Activated CD4-positive, alpha-beta T cell treated with anti-CD3 and anti-CD28 coated beads, Interleukin-10, Interleukin-2, amounts not matched to agents 100 ng/mL and 50 ng/mL, durations not matched to agents 16 hours and 8 hours (primary cell): ENCODE data around the gene SLC6A6.

Source experiments
- DNase-seq: peaks from one replicate; pipeline ENCODE4 v3.0.0-alpha.2; 2020

SLC6A6 gene

GRCh38 chr3:14471016-14471415, 68.6 kb downstream of the SLC6A6 start:
- no peak for DNase-seq

DNA sequence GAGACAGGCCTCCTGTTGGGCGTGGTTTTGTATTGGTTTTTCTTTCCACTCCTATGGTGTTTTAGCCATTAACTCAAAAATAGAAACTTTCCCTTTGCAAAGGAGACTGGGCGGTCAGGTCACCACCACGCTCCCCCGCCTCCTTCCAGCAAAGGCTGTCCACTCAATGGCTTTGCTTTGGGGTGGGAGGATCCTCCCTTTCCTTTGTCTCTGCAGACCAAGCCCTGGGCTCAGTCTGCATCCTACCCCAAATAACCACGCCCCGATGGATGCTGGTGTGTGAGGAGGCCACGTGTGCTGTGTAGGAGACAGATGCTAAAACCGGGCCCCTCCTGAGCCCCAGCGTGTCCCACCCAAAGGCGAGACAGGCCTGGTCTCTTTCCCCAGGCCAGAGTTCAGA, 69.3 kb downstream of the SLC6A6 start:
- no peak for DNase-seq

GRCh38 chr3:14472471-14473351, 70.3 kb downstream of the SLC6A6 start:
- peak; percentile 48 for DNase-seq

- DNase-seq, result no peak
These were observed 71.0 kb downstream of the SLC6A6 start for GRCh38 chr3:14473411-14473891.

GRCh38 chr3:14474363-14475081, 72.1 kb downstream of the SLC6A6 start:
- DNase-seq, result no peak

- no peak for DNase-seq
These were observed 73.2 kb downstream of the SLC6A6 start for GRCh38 chr3:14475621-14476020.

DNA sequence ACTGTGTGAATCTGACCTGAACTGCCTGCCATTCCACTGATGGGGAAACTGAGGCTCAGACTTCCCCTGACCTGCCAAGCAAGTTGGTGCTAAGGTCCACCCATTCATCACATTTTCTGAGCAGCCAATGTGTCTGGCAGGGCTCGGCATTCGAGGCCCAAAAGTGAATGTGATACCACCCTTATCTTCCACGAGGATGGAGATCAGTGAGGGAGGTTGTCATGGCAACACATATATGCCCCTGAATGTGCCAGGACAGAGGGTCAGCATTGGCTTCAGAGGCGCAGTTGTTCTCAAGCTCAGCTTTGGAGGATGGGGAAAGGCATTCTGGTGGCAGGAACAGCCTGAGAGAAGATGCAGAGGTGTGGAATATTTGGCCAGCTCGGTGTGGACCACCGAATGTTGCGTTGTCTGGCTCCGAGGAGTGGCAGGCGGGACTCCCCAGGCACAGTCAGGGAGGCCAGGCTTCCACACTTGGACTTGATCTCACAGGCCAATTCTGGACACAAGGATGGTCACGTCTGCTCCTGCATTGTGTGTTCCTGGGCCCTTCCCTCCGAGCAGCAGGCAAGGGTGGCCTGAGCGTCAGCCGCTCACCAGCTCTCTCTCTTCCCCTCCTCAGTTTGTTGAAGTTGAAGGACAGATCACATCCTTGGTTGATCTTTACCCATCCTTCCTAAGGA, 74.3 kb downstream of the SLC6A6 start:
- no peak for DNase-seq

- no peak for DNase-seq
These were observed 75.0 kb downstream of the SLC6A6 start for GRCh38 chr3:14477311-14477935.

GRCh38 chr3:14478956-14479550, 76.6 kb downstream of the SLC6A6 start:
- DNase-seq, result no peak

- no peak for DNase-seq
These were observed 77.2 kb downstream of the SLC6A6 start for GRCh38 chr3:14479591-14479990.

- DNase-seq, result no peak
These were observed 78.0 kb downstream of the SLC6A6 start for GRCh38 chr3:14480207-14481017.

DNA sequence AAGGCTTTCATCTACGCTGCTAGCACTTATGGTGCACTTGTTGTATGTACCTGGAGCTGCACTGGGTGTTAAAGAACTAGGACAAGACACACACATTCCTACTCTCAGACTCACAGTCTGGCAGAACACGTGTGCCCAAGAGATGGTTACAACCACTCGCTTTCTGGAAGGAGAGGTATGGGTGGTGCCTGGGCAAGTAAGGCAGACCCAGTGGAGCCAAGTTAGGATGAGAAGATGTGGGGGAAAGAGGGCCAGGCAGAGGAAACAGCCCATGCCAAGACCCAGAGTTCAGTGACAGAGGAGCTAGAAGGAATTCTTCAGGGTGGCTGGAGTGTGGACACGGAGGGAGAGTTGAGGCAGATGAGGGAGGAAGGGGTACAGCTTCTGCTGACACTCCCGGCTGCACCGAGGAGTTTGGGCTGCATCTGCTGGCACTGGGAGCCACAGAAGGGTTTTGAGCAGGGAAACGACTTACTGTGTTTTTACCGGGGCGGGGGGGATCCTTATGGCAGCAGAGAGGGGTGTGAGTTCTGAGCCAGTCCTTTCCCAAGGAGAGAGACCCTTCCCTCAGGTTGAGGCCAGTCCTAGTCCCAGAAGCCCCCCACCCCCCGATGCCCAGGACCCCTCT, 78.7 kb downstream of the SLC6A6 start:
- DNase-seq, result no peak

DNA sequence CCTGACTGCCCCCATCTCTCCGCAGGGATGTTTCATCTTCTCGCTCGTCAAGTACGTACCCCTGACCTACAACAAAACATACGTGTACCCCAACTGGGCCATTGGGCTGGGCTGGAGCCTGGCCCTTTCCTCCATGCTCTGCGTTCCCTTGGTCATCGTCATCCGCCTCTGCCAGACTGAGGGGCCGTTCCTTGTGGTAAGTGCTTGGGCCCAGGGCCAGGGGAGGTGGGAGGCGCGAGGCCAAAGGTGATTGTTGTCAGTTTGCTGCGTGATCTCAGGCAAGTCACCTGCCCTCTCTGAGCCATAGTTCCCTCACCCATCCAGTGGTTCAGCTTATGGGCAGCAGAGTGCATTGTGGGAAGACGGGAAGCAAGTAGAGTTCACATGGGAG, 79.2 kb downstream of the SLC6A6 start:
- DNase-seq, result no peak

- no peak for DNase-seq
These were observed 79.9 kb downstream of the SLC6A6 start for GRCh38 chr3:14482271-14482721.

- no peak for DNase-seq
These were observed 80.9 kb downstream of the SLC6A6 start for GRCh38 chr3:14483286-14483685.

DNA sequence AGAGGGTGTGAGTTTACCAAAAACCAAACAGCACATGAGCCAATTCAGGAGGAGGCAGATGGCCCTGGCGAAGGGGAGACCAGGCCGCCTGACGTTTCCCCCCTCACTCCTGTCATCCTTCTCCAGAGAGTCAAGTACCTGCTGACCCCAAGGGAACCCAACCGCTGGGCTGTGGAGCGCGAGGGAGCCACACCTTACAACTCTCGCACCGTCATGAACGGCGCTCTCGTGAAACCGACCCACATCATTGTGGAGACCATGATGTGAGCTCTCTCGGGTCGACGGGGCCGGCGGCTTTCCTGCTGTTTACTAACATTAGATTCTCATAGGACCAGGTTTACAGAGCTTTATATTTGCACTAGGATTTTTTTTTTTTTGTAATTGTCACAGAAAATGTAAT, 82.3 kb downstream of the SLC6A6 start:
- no peak for DNase-seq

GRCh38 chr3:14485981-14486380, 83.6 kb downstream of the SLC6A6 start:
- DNase-seq, result no peak

GRCh38 chr3:14486460-14486859, 84.1 kb downstream of the SLC6A6 start:
- DNase-seq, result no peak

DNA sequence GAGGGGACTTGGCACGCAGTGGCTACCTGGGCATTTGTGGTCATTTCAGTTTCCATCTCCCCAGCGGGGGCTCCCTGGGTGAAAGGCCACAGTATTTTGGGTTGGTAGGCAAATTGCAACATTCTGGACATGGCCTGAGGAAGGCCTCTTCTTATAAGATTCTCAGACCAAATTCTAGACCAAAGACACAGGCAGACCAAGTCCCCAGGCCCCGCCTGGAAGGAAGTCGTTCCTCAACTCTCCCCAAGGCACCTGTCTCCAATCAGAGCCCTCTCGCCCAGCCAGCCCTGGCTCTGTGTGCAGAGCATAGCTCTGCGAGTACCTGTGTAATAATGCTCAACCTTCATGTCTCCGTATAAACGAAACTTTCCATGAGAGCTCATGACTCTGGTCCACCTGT, 84.7 kb downstream of the SLC6A6 start:
- no peak for DNase-seq

- DNase-seq, result no peak
These were observed 85.4 kb downstream of the SLC6A6 start for GRCh38 chr3:14487821-14488220.
